ENCODE measurements around the gene GANC. TPM values are rescaled to one million over a fixed set of nuclear protein-coding genes. Genes with fewer than 3 reads are reported as not detected.
"Not testable (repeated sequence)": the region's sequence is repeated elsewhere in the genome, so short reads cannot be mapped to it uniquely, and the experiment has no call there.

Gene GANC
- total RNA-seq, 1 donor from 2014 or later: 17.8 TPM

- Mint-ChIP-seq H3K4me1 (ENCODE audit: low read depth, unreplicated experiment) (no peaks in the 10 kb centered on the region), H3K36me3 (ENCODE audit: unreplicated experiment) (no peaks in the 10 kb centered on the region), H3K4me3 (ENCODE audit: unreplicated experiment) (no peak overlapping the region), H3K9me3 (ENCODE audit: unreplicated experiment) (peaks cover 2% of the 10 kb centered on the region), H3K27me3 (ENCODE audit: unreplicated experiment) (no peaks in the 10 kb centered on the region), H3K27ac (ENCODE audit: unreplicated experiment) (no peak overlapping the region)
- DNase-seq: no peak
- no peak for TF ChIP-seq CTCF (IDR thresholded peaks at IDR 0.05; ENCODE audit: partially characterized antibody, unreplicated experiment)
Measured at GRCh38 chr15:42329992-42330391, 57.0 kb downstream of the GANC start.

- H3K36me3 Mint-ChIP-seq (ENCODE audit: unreplicated experiment): peaks cover 5% of the 10 kb centered on the region
- no peaks in the 10 kb centered on the region for H3K4me1 Mint-ChIP-seq (ENCODE audit: low read depth, unreplicated experiment)
- DNase-seq: no peak
- no peak overlapping the region for H3K4me3 Mint-ChIP-seq (ENCODE audit: unreplicated experiment)
- H3K27me3 Mint-ChIP-seq (ENCODE audit: unreplicated experiment): no peaks in the 10 kb centered on the region
- no peak for TF ChIP-seq CTCF (IDR thresholded peaks at IDR 0.05; ENCODE audit: partially characterized antibody, unreplicated experiment)
- H3K9me3 Mint-ChIP-seq (ENCODE audit: unreplicated experiment): peaks cover 4% of the 10 kb centered on the region
- H3K27ac Mint-ChIP-seq (ENCODE audit: unreplicated experiment): no peak overlapping the region
Measured at GRCh38 chr15:42331235-42331634, 58.2 kb downstream of the GANC start.

- Mint-ChIP-seq H3K27me3 (ENCODE audit: unreplicated experiment) (no peaks in the 10 kb centered on the region), H3K36me3 (ENCODE audit: unreplicated experiment) (peaks cover 5% of the 10 kb centered on the region), H3K27ac (ENCODE audit: unreplicated experiment) (no peak overlapping the region), H3K9me3 (ENCODE audit: unreplicated experiment) (peaks cover 4% of the 10 kb centered on the region), H3K4me1 (ENCODE audit: low read depth, unreplicated experiment) (no peaks in the 10 kb centered on the region), H3K4me3 (ENCODE audit: unreplicated experiment) (no peak overlapping the region)
- DNase-seq: no peak
- no peak for TF ChIP-seq CTCF (IDR thresholded peaks at IDR 0.05; ENCODE audit: partially characterized antibody, unreplicated experiment)
Measured at GRCh38 chr15:42332331-42332730, 59.3 kb downstream of the GANC start.

GRCh38 chr15:42335074-42335473 is 62.1 kb downstream of the GANC start:
- Mint-ChIP-seq H3K4me3 (ENCODE audit: unreplicated experiment) (no peak overlapping the region), H3K36me3 (ENCODE audit: unreplicated experiment) (peaks cover 5% of the 10 kb centered on the region), H3K27me3 (ENCODE audit: unreplicated experiment) (no peaks in the 10 kb centered on the region), H3K9me3 (ENCODE audit: unreplicated experiment) (peaks cover 4% of the 10 kb centered on the region), H3K4me1 (ENCODE audit: low read depth, unreplicated experiment) (no peaks in the 10 kb centered on the region), H3K27ac (ENCODE audit: unreplicated experiment) (no peak overlapping the region)
- DNase-seq: no peak
- TF ChIP-seq CTCF (IDR thresholded peaks at IDR 0.05; ENCODE audit: partially characterized antibody, unreplicated experiment): no peak

- H3K36me3 Mint-ChIP-seq (ENCODE audit: unreplicated experiment); H3K27ac Mint-ChIP-seq (ENCODE audit: unreplicated experiment); DNase-seq; H3K4me3 Mint-ChIP-seq (ENCODE audit: unreplicated experiment); H3K27me3 Mint-ChIP-seq (ENCODE audit: unreplicated experiment); H3K4me1 Mint-ChIP-seq (ENCODE audit: low read depth, unreplicated experiment); H3K9me3 Mint-ChIP-seq (ENCODE audit: unreplicated experiment): not testable (repeated sequence)
Measured at GRCh38 chr15:42336650-42337049, 63.6 kb downstream of the GANC start.

- not testable (repeated sequence) for DNase-seq; H3K4me1 Mint-ChIP-seq (ENCODE audit: low read depth, unreplicated experiment); H3K36me3 Mint-ChIP-seq (ENCODE audit: unreplicated experiment); H3K4me3 Mint-ChIP-seq (ENCODE audit: unreplicated experiment); H3K27ac Mint-ChIP-seq (ENCODE audit: unreplicated experiment); H3K27me3 Mint-ChIP-seq (ENCODE audit: unreplicated experiment); H3K9me3 Mint-ChIP-seq (ENCODE audit: unreplicated experiment)
Measured at GRCh38 chr15:42337104-42337503, 64.1 kb downstream of the GANC start.
